ENCODE data around the gene NHERF2. TPM values are rescaled to one million over a fixed set of nuclear protein-coding genes. Genes with fewer than 3 reads are reported as not detected.

The NHERF2 gene
- total and polyA plus RNA-seq, 2 experiments from 2014 or later = 12.0 to 16.5 TPM

GRCh38 chr16:2063861-2064260 lies 37.2 kb downstream of the NHERF2 start:
- no peaks in the 10 kb centered on the region for H3K4me1 Mint-ChIP-seq
- peaks cover 15% of the 10 kb centered on the region for H3K36me3 Mint-ChIP-seq (ENCODE audit: low read depth)
- H3K4me2 ChIP-seq = no peak overlapping the region
- no peaks in the 10 kb centered on the region for H3K9me3 Mint-ChIP-seq
- no peak overlapping the region for H2AFZ ChIP-seq
- H3K4me3 ChIP-seq = no peak overlapping the region
- H3K27ac Mint-ChIP-seq = no peak overlapping the region
- H3K79me2 ChIP-seq (replicated peaks; ENCODE audit: insufficient read depth) = no peaks in the 10 kb centered on the region
- H3F3A ChIP-seq (replicated peaks; ENCODE audit: low read depth) = no peaks in the 10 kb centered on the region
- H3K27me3 ChIP-seq (ENCODE audit: insufficient read depth) = no peaks in the 10 kb centered on the region
- 0 out of 2 replicates have a peak, but pooled peaks cover 8% of the 10 kb centered on the region for H3K36me3 ChIP-seq (ENCODE audit: insufficient read depth)
- H3K9me2 ChIP-seq (ENCODE audit: insufficient read depth) = no peaks in the 10 kb centered on the region
- peaks cover 7% of the 10 kb centered on the region for H3K27me3 Mint-ChIP-seq (ENCODE audit: insufficient read depth, low read depth, poor library complexity)
- no peaks in the 10 kb centered on the region for H3K4me1 ChIP-seq (ENCODE audit: insufficient read depth)
- ATAC-seq (no peak), DNase-seq (ENCODE audit: low spot score) (no peak)
- TF ChIP-seq EZH2 (IDR thresholded peaks at IDR 0.05; ENCODE audit: low read depth, unreplicated experiment) (no peak), CTCF (conservative IDR thresholded peaks at IDR 0.05; ENCODE audit: low read depth in 2 of 2) (no peak), ZNF462 (CRISPR knock-in tag; IDR thresholded peaks at IDR 0.05) (no peak), CREB1 (CRISPR knock-in tag; IDR thresholded peaks at IDR 0.05; ENCODE audit: low read depth) (no peak), POLR2AphosphoS5 (IDR thresholded peaks at IDR 0.05; ENCODE audit: low read depth) (no peak), ETS1 (IDR thresholded peaks at IDR 0.05) (no peak), STAT1 (IDR thresholded peaks at IDR 0.05; ENCODE audit: unreplicated experiment) (no peak), ZNF114 (CRISPR knock-in tag; IDR thresholded peaks at IDR 0.05) (no peak), REST (IDR thresholded peaks at IDR 0.05; ENCODE audit: unreplicated experiment) (no peak), EZH2phosphoT487 (IDR thresholded peaks at IDR 0.05; ENCODE audit: unreplicated experiment) (no peak)
- no peak overlapping the region for H3K27ac ChIP-seq (ENCODE audit: low read depth)
- no peaks in the 10 kb centered on the region; the same call in 1 of the 2 replicates for H4K20me1 ChIP-seq (replicated peaks; ENCODE audit: insufficient read depth)
- no peak overlapping the region for H3K4me3 Mint-ChIP-seq
